SK-N-SH (cell line): ENCODE results near the gene SERP2. TPM values are rescaled to one million over a fixed set of nuclear protein-coding genes. Genes with fewer than 3 reads are reported as not detected.

ENCODE experiments used
- CTCF ChIA-PET: fragments of 300-600, 350-600 bp; formaldehyde crosslinking; extraction: SDS; loops from one replicate; lab custom pipeline; 2021; lab: Yijun Ruan, JAX
- POLR2A ChIA-PET: fragments of 350-600 bp; sonication (Branson Sonifier 250); formaldehyde crosslinking; extraction: SDS; loops from one replicate; lab custom pipeline; 2020; ENCODE audit warnings: antibody characterized with exemption, inconsistent platforms; lab: Yijun Ruan, JAX
- DNase-seq: peaks from one replicate; pipeline ENCODE4 v3.0.0; 2012
- H2AFZ ChIP-seq: fragments of 200-600 bp; sonication (generic); 2 replicates; pipeline ENCODE4 v1.8.1; 2016; ENCODE audit warnings: antibody characterized with exemption, mild to moderate bottlenecking, low read depth
- H3F3A ChIP-seq: fragments of 200-600 bp; sonication (generic); replicated peaks from 2 replicates; pipeline ENCODE3; 2016; ENCODE audit warnings: antibody characterized with exemption, mild to moderate bottlenecking; ENCODE audit not compliant: insufficient read depth
- H3K27ac ChIP-seq, 2 experiments: fragments of 200-500 bp in 1 of 2; fragments of 200-600 bp in 1 of 2; sonication (Bioruptor generic) in 1 of 2; sonication (generic), shearing (Covaris generic) in 1 of 2; 2 replicates each; pipeline versions ENCODE4 v1.5.1 to v1.6.1; 2014 to 2016; ENCODE audit warnings: low read depth in 2 of 2, inconsistent platforms in 1 of 2, low read length in 1 of 2, mild to moderate bottlenecking in 1 of 2, mixed read lengths in 1 of 2
- H3K27me3 ChIP-seq: fragments of 200-600 bp; sonication (generic), shearing (Covaris generic); 2 replicates; pipeline ENCODE4 v1.6.1; 2016; ENCODE audit warnings: mixed run types; ENCODE audit not compliant: insufficient read depth
- H3K36me3 ChIP-seq, 2 experiments: fragments of 200-500 bp in 1 of 2; fragments of 200-600 bp in 1 of 2; sonication (Bioruptor generic) in 1 of 2; sonication (generic) in 1 of 2; replicated peaks in 1 of 2; 2 replicates each; pipeline versions ENCODE3 to v1.5.1; 2014 to 2016; ENCODE audit warnings: low read length in 1 of 2, mild to moderate bottlenecking in 1 of 2; ENCODE audit not compliant: insufficient read depth in 2 of 2, control insufficient read depth in 1 of 2
- H3K4me1 ChIP-seq, 2 experiments: fragments of 200-500 bp in 1 of 2; fragments of 200-600 bp in 1 of 2; sonication (Bioruptor generic) in 1 of 2; sonication (generic), shearing (Covaris generic) in 1 of 2; 2 replicates each; pipeline versions ENCODE4 v1.5.1 to v1.6.1; 2014 to 2016; ENCODE audit warnings: low read depth in 1 of 2, low read length in 1 of 2, mixed run types in 1 of 2; ENCODE audit not compliant: insufficient read depth in 2 of 2, control insufficient read depth in 1 of 2
- H3K4me2 ChIP-seq: fragments of 200-600 bp; sonication (generic), shearing (Covaris generic); 2 replicates; pipeline ENCODE4 v1.6.1; 2017; ENCODE audit warnings: mixed run types
- H3K4me3 ChIP-seq, 2 experiments: fragments of 200-500 bp in 1 of 2; fragments of 200-600 bp in 1 of 2; sonication (Bioruptor generic) in 1 of 2; sonication (generic), shearing (Covaris generic) in 1 of 2; 2 replicates each; pipeline versions ENCODE4 v1.5.1 to v1.8.1; 2014 to 2016; ENCODE audit warnings: low read depth in 2 of 2, inconsistent platforms in 1 of 2, low read length in 1 of 2, mild to moderate bottlenecking in 1 of 2, mixed read lengths in 1 of 2, moderate library complexity in 1 of 2
- H3K79me2 ChIP-seq: fragments of 200-600 bp; sonication (generic); 2 replicates; pipeline ENCODE4 v1.8.1; 2017; ENCODE audit warnings: mild to moderate bottlenecking; ENCODE audit not compliant: insufficient read depth
- H3K9ac ChIP-seq: fragments of 200-600 bp; sonication (generic); 2 replicates; pipeline ENCODE4 v1.6.1; 2017; ENCODE audit warnings: mixed run types
- H3K9me2 ChIP-seq: fragments of 200-600 bp; sonication (generic); 2 replicates; pipeline ENCODE4 v1.6.1; 2017; ENCODE audit warnings: mixed run types
- H3K9me3 ChIP-seq: fragments of 200-600 bp; sonication (generic); 2 replicates; pipeline ENCODE4 v1.6.1; 2017; ENCODE audit warnings: mixed run types, mild to moderate bottlenecking, moderate library complexity
- H4K20me1 ChIP-seq: fragments of 200-600 bp; sonication (generic); 2 replicates; pipeline ENCODE4 v1.6.1; 2017; ENCODE audit warnings: mild to moderate bottlenecking, mixed run types; ENCODE audit not compliant: insufficient read depth
- EP300 ChIP-seq, 2 experiments: IDR thresholded peaks; 2 replicates each; pipeline versions ENCODE4 v1.4.0 to v1.6.1; 2012; ENCODE audit warnings: borderline replicate concordance in 1 of 2, low read depth in 1 of 2, low read length in 1 of 2
- FOSL2 ChIP-seq: IDR thresholded peaks from 2 replicates; pipeline ENCODE4 v1.4.0; 2012; ENCODE audit warnings: low read depth, mild to moderate bottlenecking, moderate library complexity, borderline replicate concordance
- NRF1 ChIP-seq: IDR thresholded peaks from 2 replicates; pipeline ENCODE4 v1.6.1; 2012; ENCODE audit warnings: low read depth, mild to moderate bottlenecking, low read length
- RAD21 ChIP-seq: IDR thresholded peaks from 2 replicates; pipeline ENCODE4 v1.6.1; 2012; ENCODE audit warnings: mild to moderate bottlenecking, low read length
- RXRA ChIP-seq: IDR thresholded peaks from 2 replicates; pipeline ENCODE4 v1.4.0; 2012; ENCODE audit warnings: low read depth, mild to moderate bottlenecking, borderline replicate concordance
- SIN3A ChIP-seq: IDR thresholded peaks from 2 replicates; pipeline ENCODE4 v1.6.1; 2012; ENCODE audit warnings: low read depth, mild to moderate bottlenecking, low read length, moderate library complexity, borderline replicate concordance
- SMC3 ChIP-seq: IDR thresholded peaks from 2 replicates; pipeline ENCODE4 v1.6.1; 2012; ENCODE audit warnings: low read depth, low read length, improper control_type of control experiment
- TAF1 ChIP-seq: IDR thresholded peaks from 2 replicates; pipeline ENCODE4 v1.6.1; 2012; ENCODE audit warnings: low read depth, mild to moderate bottlenecking, low read length, moderate library complexity, borderline replicate concordance
- YY1 ChIP-seq: IDR thresholded peaks from 2 replicates; pipeline ENCODE4 v1.4.0; 2012; ENCODE audit warnings: low read depth, mild to moderate bottlenecking
- WGBS: methylation state at CpG from one replicate; pipeline ENCODE4 v1.1.6; 2017; ENCODE audit warnings: low lambda C conversion rate; 5-methylcytosine and 5-hydroxymethylcytosine counted together
- polyA plus RNA-seq, 3 experiments: library from polyadenylated mRNA; depleted of rRNA; stranded (reverse); fragments of >200 nt; gene quantifications; 2 replicates each; pipeline ENCODE4 v1.2.3, GENCODE V29; 2012
- TF ChIP-seq, protein P1 (sequence below): IDR thresholded peaks from 2 replicates; pipeline ENCODE4 v1.6.1; 2012; ENCODE audit warnings: mild to moderate bottlenecking, low read depth, low read length, moderate library complexity
- TF ChIP-seq, protein P2 (sequence below): IDR thresholded peaks from 2 replicates; pipeline ENCODE4 v1.4.0; 2012; ENCODE audit warnings: low read depth, borderline replicate concordance
- TF ChIP-seq, protein P3 (sequence below): fragments of 150-350 bp; IDR thresholded peaks from 2 replicates; pipeline ENCODE4 v1.6.1; 2016; ENCODE audit warnings: mild to moderate bottlenecking, low read depth, low read length
- TF ChIP-seq, protein P4 (sequence below): fragments of 200-600 bp; sonication (generic); IDR thresholded peaks from 2 replicates; pipeline ENCODE4 v1.6.1; 2017; ENCODE audit warnings: antibody characterized with exemption, mild to moderate bottlenecking, moderate library complexity
- TF ChIP-seq, protein P5 (sequence below): IDR thresholded peaks from 2 replicates; pipeline ENCODE4 v1.4.0; 2012; ENCODE audit warnings: low read depth, borderline replicate concordance

The SERP2 gene
- polyA plus RNA-seq, 1 of the 3 experiments (the other 2 are of a cell fraction) = 4.9 TPM

DNA sequence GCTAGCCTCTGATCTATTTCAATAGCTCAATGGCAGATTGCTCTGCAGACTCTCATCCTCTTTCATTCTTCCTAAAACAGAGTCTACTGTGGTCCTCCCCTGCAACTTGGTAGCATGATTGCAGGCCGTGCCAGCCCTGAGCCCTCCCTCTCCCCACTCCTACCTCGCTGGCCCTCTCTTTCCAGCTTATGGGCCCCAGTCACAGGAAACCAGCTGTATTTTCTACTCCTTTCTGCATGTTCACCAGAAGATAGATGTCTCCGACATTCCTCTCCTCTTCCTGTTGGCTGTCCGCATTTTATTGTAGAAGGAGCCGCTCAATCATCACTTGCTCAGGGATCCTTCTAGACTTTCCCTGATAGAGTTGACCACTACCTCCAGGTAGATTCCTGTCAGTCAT is 50.2 kb downstream of the SERP2 start:
- WGBS = 86% methylated on average over 5 of the region's 5 CpGs
- DNase-seq = no peak
- Histone ChIP-seq H3K27ac (no peak overlapping the region), H3K9ac (no peak overlapping the region), H3K36me3 (no peaks in the 10 kb centered on the region), H3F3A (no peaks in the 10 kb centered on the region), H3K4me1 (peaks cover 0 to 6% of the 10 kb centered on the region in 2 experiments; a peak in 1 of 4 replicates), H3K27me3 (no peaks in the 10 kb centered on the region), H3K4me2 (no peak overlapping the region), H2AFZ (no peak overlapping the region), H3K9me3 (no peaks in the 10 kb centered on the region), H3K79me2 (no peaks in the 10 kb centered on the region), H3K4me3 (no peak overlapping the region), H3K9me2 (no peaks in the 10 kb centered on the region), H4K20me1 (no peaks in the 10 kb centered on the region)
- ChIA-PET POLR2A (no interaction called here), CTCF (interaction anchor here (1.1 to 1.2 kb wide), 2 partner anchors 12 to 47 kb away, joined by 3 to 4 read pairs; no protein-coding TSS in a partner anchor)
- no peak for TF ChIP-seq FOSL2
- TF ChIP-seq, protein P1, sequence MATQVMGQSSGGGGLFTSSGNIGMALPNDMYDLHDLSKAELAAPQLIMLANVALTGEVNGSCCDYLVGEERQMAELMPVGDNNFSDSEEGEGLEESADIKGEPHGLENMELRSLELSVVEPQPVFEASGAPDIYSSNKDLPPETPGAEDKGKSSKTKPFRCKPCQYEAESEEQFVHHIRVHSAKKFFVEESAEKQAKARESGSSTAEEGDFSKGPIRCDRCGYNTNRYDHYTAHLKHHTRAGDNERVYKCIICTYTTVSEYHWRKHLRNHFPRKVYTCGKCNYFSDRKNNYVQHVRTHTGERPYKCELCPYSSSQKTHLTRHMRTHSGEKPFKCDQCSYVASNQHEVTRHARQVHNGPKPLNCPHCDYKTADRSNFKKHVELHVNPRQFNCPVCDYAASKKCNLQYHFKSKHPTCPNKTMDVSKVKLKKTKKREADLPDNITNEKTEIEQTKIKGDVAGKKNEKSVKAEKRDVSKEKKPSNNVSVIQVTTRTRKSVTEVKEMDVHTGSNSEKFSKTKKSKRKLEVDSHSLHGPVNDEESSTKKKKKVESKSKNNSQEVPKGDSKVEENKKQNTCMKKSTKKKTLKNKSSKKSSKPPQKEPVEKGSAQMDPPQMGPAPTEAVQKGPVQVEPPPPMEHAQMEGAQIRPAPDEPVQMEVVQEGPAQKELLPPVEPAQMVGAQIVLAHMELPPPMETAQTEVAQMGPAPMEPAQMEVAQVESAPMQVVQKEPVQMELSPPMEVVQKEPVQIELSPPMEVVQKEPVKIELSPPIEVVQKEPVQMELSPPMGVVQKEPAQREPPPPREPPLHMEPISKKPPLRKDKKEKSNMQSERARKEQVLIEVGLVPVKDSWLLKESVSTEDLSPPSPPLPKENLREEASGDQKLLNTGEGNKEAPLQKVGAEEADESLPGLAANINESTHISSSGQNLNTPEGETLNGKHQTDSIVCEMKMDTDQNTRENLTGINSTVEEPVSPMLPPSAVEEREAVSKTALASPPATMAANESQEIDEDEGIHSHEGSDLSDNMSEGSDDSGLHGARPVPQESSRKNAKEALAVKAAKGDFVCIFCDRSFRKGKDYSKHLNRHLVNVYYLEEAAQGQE = no peak
- TF ChIP-seq, protein P2, sequence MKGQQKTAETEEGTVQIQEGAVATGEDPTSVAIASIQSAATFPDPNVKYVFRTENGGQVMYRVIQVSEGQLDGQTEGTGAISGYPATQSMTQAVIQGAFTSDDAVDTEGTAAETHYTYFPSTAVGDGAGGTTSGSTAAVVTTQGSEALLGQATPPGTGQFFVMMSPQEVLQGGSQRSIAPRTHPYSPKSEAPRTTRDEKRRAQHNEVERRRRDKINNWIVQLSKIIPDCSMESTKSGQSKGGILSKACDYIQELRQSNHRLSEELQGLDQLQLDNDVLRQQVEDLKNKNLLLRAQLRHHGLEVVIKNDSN = no peak
- no peak for TF ChIP-seq NRF1
- TF ChIP-seq YY1 = no peak
- no peak for TF ChIP-seq EP300 (IDR thresholded peaks at IDR 0.05; ENCODE audit: borderline replicate concordance in 1 of 2, low read depth in 1 of 2, low read length in 1 of 2)
- no peak for TF ChIP-seq TAF1
- TF ChIP-seq, protein P3, sequence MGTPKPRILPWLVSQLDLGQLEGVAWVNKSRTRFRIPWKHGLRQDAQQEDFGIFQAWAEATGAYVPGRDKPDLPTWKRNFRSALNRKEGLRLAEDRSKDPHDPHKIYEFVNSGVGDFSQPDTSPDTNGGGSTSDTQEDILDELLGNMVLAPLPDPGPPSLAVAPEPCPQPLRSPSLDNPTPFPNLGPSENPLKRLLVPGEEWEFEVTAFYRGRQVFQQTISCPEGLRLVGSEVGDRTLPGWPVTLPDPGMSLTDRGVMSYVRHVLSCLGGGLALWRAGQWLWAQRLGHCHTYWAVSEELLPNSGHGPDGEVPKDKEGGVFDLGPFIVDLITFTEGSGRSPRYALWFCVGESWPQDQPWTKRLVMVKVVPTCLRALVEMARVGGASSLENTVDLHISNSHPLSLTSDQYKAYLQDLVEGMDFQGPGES = no peak
- TF ChIP-seq SIN3A = no peak

DNA sequence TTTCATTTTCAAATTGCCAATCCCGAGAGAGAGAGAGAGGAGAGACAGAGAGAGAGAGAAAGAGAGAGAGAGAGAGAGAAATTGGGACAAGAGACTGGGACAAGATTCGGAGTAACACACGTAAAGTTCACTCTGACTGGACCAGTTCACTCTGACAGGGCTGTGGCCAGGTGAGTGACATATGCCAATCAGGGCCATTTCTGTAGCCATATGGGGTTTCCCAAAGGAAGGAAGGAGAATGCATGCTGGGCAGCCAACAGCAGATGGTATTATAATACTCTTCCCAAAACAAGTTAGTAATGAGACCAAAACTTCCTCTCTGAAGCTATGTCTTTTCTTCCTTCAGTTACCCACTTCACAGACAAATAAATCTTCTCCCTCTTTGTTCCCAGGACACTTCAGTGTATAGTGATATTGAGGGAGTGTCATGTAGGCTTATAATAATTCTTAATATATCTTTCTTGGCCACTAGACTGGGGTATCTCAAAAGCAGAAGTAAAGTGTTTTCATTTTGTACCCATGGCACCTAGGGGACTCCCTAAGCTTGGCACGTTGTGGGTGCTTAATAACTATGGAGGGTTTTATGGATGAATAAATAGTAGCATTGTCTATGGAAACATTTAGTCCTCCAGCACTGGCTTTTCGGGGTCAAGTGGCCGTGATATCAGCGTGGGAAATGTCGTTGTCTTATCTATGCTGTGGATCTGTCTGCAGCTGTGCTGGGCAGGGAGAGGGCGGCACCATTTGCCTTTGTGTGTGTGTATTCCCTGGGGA is 51.6 kb downstream of the SERP2 start:
- no peak overlapping the region for H2AFZ ChIP-seq
- H3F3A ChIP-seq = no peaks in the 10 kb centered on the region
- H3K4me2 ChIP-seq = no peak overlapping the region
- no peaks in the 10 kb centered on the region for H3K79me2 ChIP-seq
- no peak overlapping the region for H3K4me3 ChIP-seq
- no peaks in the 10 kb centered on the region for H3K36me3 ChIP-seq
- no peaks in the 10 kb centered on the region for H3K27me3 ChIP-seq
- no peak overlapping the region for H3K27ac ChIP-seq
- peak; percentile 46 for DNase-seq
- H3K4me1 ChIP-seq = peaks cover 0 to 6% of the 10 kb centered on the region in 2 experiments; a peak in 1 of 4 replicates
- H3K9me3 ChIP-seq = no peaks in the 10 kb centered on the region
- no peaks in the 10 kb centered on the region for H4K20me1 ChIP-seq
- no peaks in the 10 kb centered on the region for H3K9me2 ChIP-seq
- ChIA-PET CTCF (no interaction called here), POLR2A (no interaction called here)
- 65% methylated on average over 9 of the region's 9 CpGs for WGBS
- H3K9ac ChIP-seq = no peak overlapping the region
- TF ChIP-seq RXRA (no peak), SMC3 (no peak), EP300 (IDR thresholded peaks at IDR 0.05; ENCODE audit: borderline replicate concordance in 1 of 2, low read depth in 1 of 2, low read length in 1 of 2) (no peak), RAD21 (no peak)
- TF ChIP-seq, protein P4, sequence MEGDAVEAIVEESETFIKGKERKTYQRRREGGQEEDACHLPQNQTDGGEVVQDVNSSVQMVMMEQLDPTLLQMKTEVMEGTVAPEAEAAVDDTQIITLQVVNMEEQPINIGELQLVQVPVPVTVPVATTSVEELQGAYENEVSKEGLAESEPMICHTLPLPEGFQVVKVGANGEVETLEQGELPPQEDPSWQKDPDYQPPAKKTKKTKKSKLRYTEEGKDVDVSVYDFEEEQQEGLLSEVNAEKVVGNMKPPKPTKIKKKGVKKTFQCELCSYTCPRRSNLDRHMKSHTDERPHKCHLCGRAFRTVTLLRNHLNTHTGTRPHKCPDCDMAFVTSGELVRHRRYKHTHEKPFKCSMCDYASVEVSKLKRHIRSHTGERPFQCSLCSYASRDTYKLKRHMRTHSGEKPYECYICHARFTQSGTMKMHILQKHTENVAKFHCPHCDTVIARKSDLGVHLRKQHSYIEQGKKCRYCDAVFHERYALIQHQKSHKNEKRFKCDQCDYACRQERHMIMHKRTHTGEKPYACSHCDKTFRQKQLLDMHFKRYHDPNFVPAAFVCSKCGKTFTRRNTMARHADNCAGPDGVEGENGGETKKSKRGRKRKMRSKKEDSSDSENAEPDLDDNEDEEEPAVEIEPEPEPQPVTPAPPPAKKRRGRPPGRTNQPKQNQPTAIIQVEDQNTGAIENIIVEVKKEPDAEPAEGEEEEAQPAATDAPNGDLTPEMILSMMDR = no peak
- TF ChIP-seq, protein P2 = no peak
- TF ChIP-seq, protein P5, sequence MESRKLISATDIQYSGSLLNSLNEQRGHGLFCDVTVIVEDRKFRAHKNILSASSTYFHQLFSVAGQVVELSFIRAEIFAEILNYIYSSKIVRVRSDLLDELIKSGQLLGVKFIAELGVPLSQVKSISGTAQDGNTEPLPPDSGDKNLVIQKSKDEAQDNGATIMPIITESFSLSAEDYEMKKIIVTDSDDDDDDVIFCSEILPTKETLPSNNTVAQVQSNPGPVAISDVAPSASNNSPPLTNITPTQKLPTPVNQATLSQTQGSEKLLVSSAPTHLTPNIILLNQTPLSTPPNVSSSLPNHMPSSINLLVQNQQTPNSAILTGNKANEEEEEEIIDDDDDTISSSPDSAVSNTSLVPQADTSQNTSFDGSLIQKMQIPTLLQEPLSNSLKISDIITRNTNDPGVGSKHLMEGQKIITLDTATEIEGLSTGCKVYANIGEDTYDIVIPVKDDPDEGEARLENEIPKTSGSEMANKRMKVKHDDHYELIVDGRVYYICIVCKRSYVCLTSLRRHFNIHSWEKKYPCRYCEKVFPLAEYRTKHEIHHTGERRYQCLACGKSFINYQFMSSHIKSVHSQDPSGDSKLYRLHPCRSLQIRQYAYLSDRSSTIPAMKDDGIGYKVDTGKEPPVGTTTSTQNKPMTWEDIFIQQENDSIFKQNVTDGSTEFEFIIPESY = no peak
